PFSK-1 (cell line): ENCODE measurements around the gene RLBP1.

Experiments
- FOXP2 ChIP-seq: optimal IDR thresholded peaks from 2 replicates; pipeline ENCODE3; 2011; ENCODE audit warnings: borderline replicate concordance, control low read depth, inconsistent platforms; ENCODE audit not compliant: insufficient read depth; ENCODE audit errors: extremely low read length, extremely low read depth
- POLR2AphosphoS5 ChIP-seq: IDR thresholded peaks from 2 replicates; pipeline ENCODE4 v1.6.1; 2012; ENCODE audit warnings: low read depth, mild to moderate bottlenecking, control low read depth, low read length, moderate library complexity
- REST ChIP-seq, 2 experiments: IDR thresholded peaks; 2 replicates each; pipeline versions ENCODE4 v1.6.1 to v1.8.0; 2011 to 2012; ENCODE audit warnings: low read depth in 2 of 2, low read length in 2 of 2, control low read depth in 1 of 2, inconsistent platforms in 1 of 2, mild to moderate bottlenecking in 1 of 2, moderate library complexity in 1 of 2; ENCODE audit not compliant: insufficient read depth in 1 of 2
- SIN3A ChIP-seq: IDR thresholded peaks from 2 replicates; pipeline ENCODE4 v1.6.1; 2012; ENCODE audit warnings: mild to moderate bottlenecking, low read length, moderate library complexity, borderline replicate concordance; ENCODE audit not compliant: insufficient read depth
- TAF1 ChIP-seq: IDR thresholded peaks from 2 replicates; pipeline ENCODE4 v1.6.1; 2012; ENCODE audit warnings: low read length, control low read depth, borderline replicate concordance; ENCODE audit not compliant: insufficient read depth

- TF ChIP-seq POLR2AphosphoS5 (no peak), REST (IDR thresholded peaks at IDR 0.05; ENCODE audit: insufficient read depth in 1 of 2, low read depth in 2 of 2, low read length in 2 of 2) (no peak), FOXP2 (no peak), SIN3A (no peak), TAF1 (no peak)
Observed at GRCh38 chr15:89167267-89168176, 53.9 kb downstream of the RLBP1 start.
